ENCODE measurements around the gene PRDM16. TPM values are rescaled to one million over a fixed set of nuclear protein-coding genes. Genes with fewer than 3 reads are reported as not detected.

Gene PRDM16
- total RNA-seq, 4 donors from 2014 or later: 15.7 to 54.3 (median 27.6) TPM

DNA sequence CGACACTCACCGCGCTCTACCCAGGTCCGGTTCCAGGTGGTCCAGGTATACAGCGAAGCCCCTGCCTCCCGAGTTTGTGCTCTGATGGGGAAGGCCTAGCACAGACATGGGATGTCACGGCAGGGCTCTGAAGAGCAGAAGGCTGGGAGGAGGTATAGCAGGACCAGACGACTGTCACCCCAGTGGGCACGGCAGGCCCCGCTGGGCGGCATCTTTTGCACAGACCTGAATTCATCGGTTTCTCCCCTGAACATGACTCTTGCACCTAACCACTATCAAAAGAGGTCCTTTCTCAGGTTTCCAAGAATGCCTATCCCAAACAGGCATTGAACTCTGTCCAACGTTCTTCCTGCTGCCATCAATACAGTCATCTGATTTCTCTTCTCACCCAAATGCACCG is 416.0 kb downstream of the PRDM16 start:
- H3K27ac ChIP-seq: no peak overlapping the region
- no peaks in the 10 kb centered on the region for H3K4me1 ChIP-seq
- intact Hi-C loops (cut with DNase I): no loop called here
- no peaks in the 10 kb centered on the region for H3K36me3 ChIP-seq
- no peaks in the 10 kb centered on the region for H3K9me3 ChIP-seq
- H3K27me3 ChIP-seq: no peaks in the 10 kb centered on the region
- no peak overlapping the region for H3K4me3 ChIP-seq (replicated peaks in 1 of 3)
- WGBS, 2 donors: 91 to 95% methylated on average over 14 of the region's 14 CpGs
- DNase-seq: no peak
- TF ChIP-seq, protein P1, sequence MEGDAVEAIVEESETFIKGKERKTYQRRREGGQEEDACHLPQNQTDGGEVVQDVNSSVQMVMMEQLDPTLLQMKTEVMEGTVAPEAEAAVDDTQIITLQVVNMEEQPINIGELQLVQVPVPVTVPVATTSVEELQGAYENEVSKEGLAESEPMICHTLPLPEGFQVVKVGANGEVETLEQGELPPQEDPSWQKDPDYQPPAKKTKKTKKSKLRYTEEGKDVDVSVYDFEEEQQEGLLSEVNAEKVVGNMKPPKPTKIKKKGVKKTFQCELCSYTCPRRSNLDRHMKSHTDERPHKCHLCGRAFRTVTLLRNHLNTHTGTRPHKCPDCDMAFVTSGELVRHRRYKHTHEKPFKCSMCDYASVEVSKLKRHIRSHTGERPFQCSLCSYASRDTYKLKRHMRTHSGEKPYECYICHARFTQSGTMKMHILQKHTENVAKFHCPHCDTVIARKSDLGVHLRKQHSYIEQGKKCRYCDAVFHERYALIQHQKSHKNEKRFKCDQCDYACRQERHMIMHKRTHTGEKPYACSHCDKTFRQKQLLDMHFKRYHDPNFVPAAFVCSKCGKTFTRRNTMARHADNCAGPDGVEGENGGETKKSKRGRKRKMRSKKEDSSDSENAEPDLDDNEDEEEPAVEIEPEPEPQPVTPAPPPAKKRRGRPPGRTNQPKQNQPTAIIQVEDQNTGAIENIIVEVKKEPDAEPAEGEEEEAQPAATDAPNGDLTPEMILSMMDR (IDR thresholded peaks at IDR 0.05): no peak
- TF ChIP-seq POLR2A (IDR thresholded peaks at IDR 0.05): no peak

Small RNA genes within 50 kb of the gene (microRNA-seq; reads per million reads assigned to microRNA genes)
- not detected for gene MIR4251

Other genes with a start within 250 kb of the PRDM16 start
- under 1 TPM in 1 of 4 donors, not detected in 3; 0.67 TPM for gene ACTRT2, start 47.7 kb upstream of the PRDM16 start, total RNA-seq

Measured in thyroid gland (tissue), 4 donors.